ENCODE measurements around the gene PPP2R5C. TPM values are rescaled to one million over a fixed set of nuclear protein-coding genes. Genes with fewer than 3 reads are reported as not detected.

PPP2R5C gene
- total RNA-seq, 4 donors from 2014 or later, result 143 to 171 (median 169) TPM

DNA sequence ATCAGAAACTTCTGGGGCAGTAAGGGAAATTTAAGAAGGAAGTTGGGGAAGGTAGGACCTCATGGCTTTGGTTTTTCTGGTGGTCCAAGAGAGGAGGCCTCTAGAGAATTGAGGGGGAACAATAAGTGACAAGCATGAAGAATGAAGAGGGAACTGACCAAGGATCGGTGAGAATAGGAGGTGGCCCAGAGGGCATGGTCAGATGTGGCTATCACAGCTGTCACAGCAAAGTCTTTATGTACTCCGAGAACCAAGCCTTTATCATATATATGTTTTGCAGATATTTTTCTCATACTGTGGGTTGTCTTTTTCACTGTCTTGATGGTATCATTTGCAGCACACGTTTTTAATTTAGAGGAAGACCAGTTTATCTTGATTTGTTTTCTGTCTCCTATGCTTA, 64.3 kb downstream of the PPP2R5C start:
- peaks cover 0 to 21% of the 10 kb centered on the region in 2 donors for H3K4me1 ChIP-seq
- H3K9me3 ChIP-seq, result no peaks in the 10 kb centered on the region
- DNase-seq, result no peak
- peak overlapping the region; percentile 76 to 88 for H3K27ac ChIP-seq
- intact Hi-C loops (cut with DNase I; ENCODE audit: low total_unique reads), result no loop called here
- H3K27me3 ChIP-seq, result no peaks in the 10 kb centered on the region
- H3K4me3 ChIP-seq, result no peak overlapping the region
- H3K36me3 ChIP-seq, result no peaks in the 10 kb centered on the region
- TF ChIP-seq, protein P1, sequence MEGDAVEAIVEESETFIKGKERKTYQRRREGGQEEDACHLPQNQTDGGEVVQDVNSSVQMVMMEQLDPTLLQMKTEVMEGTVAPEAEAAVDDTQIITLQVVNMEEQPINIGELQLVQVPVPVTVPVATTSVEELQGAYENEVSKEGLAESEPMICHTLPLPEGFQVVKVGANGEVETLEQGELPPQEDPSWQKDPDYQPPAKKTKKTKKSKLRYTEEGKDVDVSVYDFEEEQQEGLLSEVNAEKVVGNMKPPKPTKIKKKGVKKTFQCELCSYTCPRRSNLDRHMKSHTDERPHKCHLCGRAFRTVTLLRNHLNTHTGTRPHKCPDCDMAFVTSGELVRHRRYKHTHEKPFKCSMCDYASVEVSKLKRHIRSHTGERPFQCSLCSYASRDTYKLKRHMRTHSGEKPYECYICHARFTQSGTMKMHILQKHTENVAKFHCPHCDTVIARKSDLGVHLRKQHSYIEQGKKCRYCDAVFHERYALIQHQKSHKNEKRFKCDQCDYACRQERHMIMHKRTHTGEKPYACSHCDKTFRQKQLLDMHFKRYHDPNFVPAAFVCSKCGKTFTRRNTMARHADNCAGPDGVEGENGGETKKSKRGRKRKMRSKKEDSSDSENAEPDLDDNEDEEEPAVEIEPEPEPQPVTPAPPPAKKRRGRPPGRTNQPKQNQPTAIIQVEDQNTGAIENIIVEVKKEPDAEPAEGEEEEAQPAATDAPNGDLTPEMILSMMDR (IDR thresholded peaks at IDR 0.05), result no peak
- TF ChIP-seq POLR2A (IDR thresholded peaks at IDR 0.05), result no peak

DNA sequence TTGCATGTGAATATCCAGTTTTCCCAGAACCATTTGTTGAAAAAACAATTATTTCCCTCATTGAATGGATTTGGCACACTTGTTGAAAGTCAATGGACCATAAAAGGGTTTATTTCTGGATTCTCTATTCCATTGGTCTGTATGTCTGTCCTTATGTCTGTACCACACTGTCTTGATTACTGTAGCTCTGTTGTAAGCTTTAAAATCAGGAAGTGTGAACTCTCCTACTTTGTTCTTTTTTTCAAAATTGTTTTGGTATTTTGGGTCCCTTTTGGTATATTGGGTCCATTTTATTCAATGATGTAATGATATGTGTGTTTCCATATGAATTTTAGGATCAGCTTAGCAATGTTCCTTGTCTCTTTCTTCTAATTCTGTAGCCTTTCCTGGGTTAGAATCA, 64.8 kb downstream of the PPP2R5C start:
- no peak for TF ChIP-seq POLR2A (IDR thresholded peaks at IDR 0.05)
- TF ChIP-seq, protein P1 (IDR thresholded peaks at IDR 0.05), result no peak
- DNase-seq, result no peak
- no peak overlapping the region for H3K27ac ChIP-seq
- no peak overlapping the region for H3K4me3 ChIP-seq
- no peaks in the 10 kb centered on the region for H3K9me3 ChIP-seq
- peaks cover 0 to 21% of the 10 kb centered on the region in 2 donors for H3K4me1 ChIP-seq
- no peaks in the 10 kb centered on the region for H3K36me3 ChIP-seq
- H3K27me3 ChIP-seq, result no peaks in the 10 kb centered on the region
- intact Hi-C loops (cut with DNase I; ENCODE audit: low total_unique reads), result no loop called here

DNA sequence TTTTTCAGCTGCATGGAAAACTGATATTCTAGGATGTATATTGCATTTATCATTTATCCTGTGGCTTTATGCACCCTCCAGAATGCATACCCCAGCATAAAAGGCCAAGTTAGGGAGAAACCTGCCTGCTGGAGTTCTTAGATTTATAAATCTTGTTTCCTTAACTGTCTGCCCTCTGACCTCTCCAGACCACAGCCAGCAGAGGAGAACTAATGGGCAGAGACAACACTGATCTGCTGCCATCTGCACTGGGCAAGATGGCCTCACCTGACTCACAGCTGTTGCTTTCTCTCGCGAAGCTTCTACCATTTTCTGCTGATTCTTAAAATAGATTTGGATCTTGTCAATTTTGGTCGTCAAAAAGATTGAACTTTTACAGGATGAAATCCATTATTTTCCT, 65.8 kb downstream of the PPP2R5C start:
- Histone ChIP-seq H3K4me1 (peaks cover 0 to 21% of the 10 kb centered on the region in 2 donors), H3K36me3 (no peaks in the 10 kb centered on the region), H3K9me3 (no peaks in the 10 kb centered on the region), H3K27ac (no peak overlapping the region), H3K4me3 (no peak overlapping the region), H3K27me3 (no peaks in the 10 kb centered on the region)
- TF ChIP-seq, protein P1 (IDR thresholded peaks at IDR 0.05), result no peak
- TF ChIP-seq POLR2A (IDR thresholded peaks at IDR 0.05), result no peak
- intact Hi-C loops (cut with DNase I; ENCODE audit: low total_unique reads), result no loop called here
- DNase-seq, result no peak

DNA sequence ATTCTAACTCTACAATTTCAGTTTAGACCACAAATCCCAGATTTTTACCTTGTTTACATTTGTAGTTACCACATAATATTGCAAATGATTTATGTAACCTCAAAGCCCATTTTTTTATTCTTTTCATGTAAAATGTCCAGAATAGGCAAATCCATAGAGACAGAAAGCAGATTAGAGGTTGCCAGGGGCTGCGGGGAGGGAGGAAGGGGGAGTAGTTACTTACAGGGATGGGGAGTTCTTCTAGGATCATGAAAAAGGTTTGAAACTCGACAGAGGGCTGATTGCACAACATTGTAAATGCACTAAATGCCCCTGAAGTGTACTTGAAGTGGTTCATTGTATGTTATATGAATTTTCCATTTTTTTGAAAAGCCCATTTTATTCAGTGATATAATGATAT, 66.5 kb downstream of the PPP2R5C start:
- Histone ChIP-seq H3K4me3 (no peak overlapping the region), H3K9me3 (no peaks in the 10 kb centered on the region), H3K27ac (peak overlapping the region in 1 of 2 donors; percentile 7), H3K36me3 (no peaks in the 10 kb centered on the region), H3K4me1 (peaks cover 0 to 13% of the 10 kb centered on the region in 2 donors), H3K27me3 (no peaks in the 10 kb centered on the region)
- no peak for DNase-seq
- no peak for TF ChIP-seq POLR2A (IDR thresholded peaks at IDR 0.05)
- TF ChIP-seq, protein P1 (IDR thresholded peaks at IDR 0.05), result no peak
- intact Hi-C loops (cut with DNase I; ENCODE audit: low total_unique reads), result no loop called here

DNA sequence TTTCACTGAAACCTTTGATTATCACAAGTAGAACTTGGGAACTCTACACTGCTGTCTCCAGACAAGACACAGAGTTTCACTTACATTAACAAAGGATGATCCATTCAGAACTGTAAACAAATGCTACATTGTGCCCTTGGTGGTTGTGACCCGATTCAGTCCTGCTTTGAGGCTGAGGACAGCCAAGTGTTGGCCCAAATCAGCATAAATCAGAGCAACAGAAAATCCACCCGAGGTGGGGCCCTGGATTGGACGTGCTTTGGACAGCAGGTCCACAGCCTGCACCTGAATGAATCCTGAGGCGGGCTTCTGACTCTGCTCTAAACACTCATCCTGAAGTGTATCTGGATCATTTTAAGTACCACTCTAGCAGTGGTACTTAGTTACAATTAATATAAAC, 68.8 kb downstream of the PPP2R5C start:
- Histone ChIP-seq H3K27me3 (no peaks in the 10 kb centered on the region), H3K4me1 (no peaks in the 10 kb centered on the region), H3K27ac (no peak overlapping the region), H3K4me3 (no peak overlapping the region), H3K36me3 (no peaks in the 10 kb centered on the region), H3K9me3 (no peaks in the 10 kb centered on the region)
- intact Hi-C loops (cut with DNase I; ENCODE audit: low total_unique reads), result no loop called here
- DNase-seq, result no peak
- no peak for TF ChIP-seq POLR2A (IDR thresholded peaks at IDR 0.05)
- TF ChIP-seq, protein P1 (IDR thresholded peaks at IDR 0.05), result no peak

Measured in uterus (tissue), 4 donors.